ENCODE results near the gene KCNJ10. TPM values are rescaled to one million over a fixed set of nuclear protein-coding genes. Genes with fewer than 3 reads are reported as not detected.

Gene KCNJ10
- polyA plus RNA-seq, 1 donor (not counting 4 experiments of a cell fraction or from before 2014, with no cell fraction given), result not detected

GRCh38 chr1:159977364-159978106 is 92.4 kb downstream of the KCNJ10 start:
- no peak overlapping the region for H3K27ac ChIP-seq (ENCODE audit: control insufficient read depth, insufficient read depth, low read length)
- H3K4me2 ChIP-seq (ENCODE audit: control insufficient read depth, extremely low read depth, insufficient read depth, low read depth, low read length), result no peak overlapping the region
- dilution Hi-C loops (cut with MboI; ENCODE audit: extremely low pct_ligation_motif_present, low sequenced_read_pairs), result no loop called here
- no peak overlapping the region for H3K9ac ChIP-seq (ENCODE audit: control insufficient read depth, extremely low read depth, insufficient read depth, low read length)
- FAIRE-seq (no peak), DNase-seq (ENCODE audit: low read depth, low spot score) (no peak)
- H3K36me3 ChIP-seq (ENCODE audit: control insufficient read depth in 2 of 2, extremely low read depth in 1 of 2, insufficient read depth in 2 of 2, low read length in 2 of 2), result peaks cover 31 to 34% of the 10 kb centered on the region in 2 experiments
- H3K79me2 ChIP-seq (ENCODE audit: control insufficient read depth, insufficient read depth, low read length), result peaks cover 5% of the 10 kb centered on the region
- H3K4me1 ChIP-seq (ENCODE audit: control insufficient read depth, extremely low read depth, insufficient read depth, low read length), result no peaks in the 10 kb centered on the region
- no peak overlapping the region for H3K4me3 ChIP-seq (ENCODE audit: control insufficient read depth in 2 of 3, extremely low read depth in 1 of 3, insufficient read depth in 2 of 3, low read depth in 1 of 3, low read length in 3 of 3)
- no peak for TF ChIP-seq CTCF (optimal IDR thresholded peaks at IDR 0.05 in 1 of 3, IDR thresholded peaks at IDR 0.05 in 1 of 3, conservative IDR thresholded peaks at IDR 0.05 in 1 of 3; ENCODE audit: extremely low read depth in 1 of 3, insufficient read depth in 2 of 3, low read length in 3 of 3)
- no peak for TF ChIP-seq EZH2 (IDR thresholded peaks at IDR 0.05; ENCODE audit: low read length)
- H3K9me1 ChIP-seq (ENCODE audit: control insufficient read depth, extremely low read depth, insufficient read depth, low read length), result peaks cover 5% of the 10 kb centered on the region
- peaks cover 8% of the 10 kb centered on the region for H4K20me1 ChIP-seq (ENCODE audit: control insufficient read depth, extremely low read depth, insufficient read depth, low read length)
- no peak overlapping the region for H2AFZ ChIP-seq (ENCODE audit: control insufficient read depth, low read length)
- no peaks in the 10 kb centered on the region for H3K9me3 ChIP-seq (ENCODE audit: control insufficient read depth, low read depth, low read length)
- H3K27me3 ChIP-seq (ENCODE audit: control insufficient read depth, extremely low read depth, insufficient read depth, low read length), result no peaks in the 10 kb centered on the region

GRCh38 chr1:159974350-159974965 is 95.5 kb downstream of the KCNJ10 start:
- DNase-seq (ENCODE audit: low read depth, low spot score), result no peak

More at GRCh38 chr1:159974350-159974965, 95.5 kb downstream of the KCNJ10 start:
- no peaks in the 10 kb centered on the region for H3K4me1 ChIP-seq (ENCODE audit: control insufficient read depth, extremely low read depth, insufficient read depth, low read length)
- H3K9me1 ChIP-seq (ENCODE audit: control insufficient read depth, extremely low read depth, insufficient read depth, low read length), result peaks cover 5% of the 10 kb centered on the region
- no peak for FAIRE-seq
- H3K36me3 ChIP-seq (ENCODE audit: control insufficient read depth in 2 of 2, extremely low read depth in 1 of 2, insufficient read depth in 2 of 2, low read length in 2 of 2), result peaks cover 28 to 32% of the 10 kb centered on the region in 2 experiments
- TF ChIP-seq EZH2 (IDR thresholded peaks at IDR 0.05; ENCODE audit: low read length) (no peak), CTCF (optimal IDR thresholded peaks at IDR 0.05 in 1 of 3, IDR thresholded peaks at IDR 0.05 in 1 of 3, conservative IDR thresholded peaks at IDR 0.05 in 1 of 3; ENCODE audit: extremely low read depth in 1 of 3, insufficient read depth in 2 of 3, low read length in 3 of 3) (no peak)
- no peaks in the 10 kb centered on the region for H3K27me3 ChIP-seq (ENCODE audit: control insufficient read depth, extremely low read depth, insufficient read depth, low read length)
- H4K20me1 ChIP-seq (ENCODE audit: control insufficient read depth, extremely low read depth, insufficient read depth, low read length), result peaks cover 8% of the 10 kb centered on the region
- no peak overlapping the region for H2AFZ ChIP-seq (ENCODE audit: control insufficient read depth, low read length)
- peaks cover 21% of the 10 kb centered on the region for H3K79me2 ChIP-seq (ENCODE audit: control insufficient read depth, insufficient read depth, low read length)
- dilution Hi-C loops (cut with MboI; ENCODE audit: extremely low pct_ligation_motif_present, low sequenced_read_pairs), result no loop called here
- no peaks in the 10 kb centered on the region for H3K9me3 ChIP-seq (ENCODE audit: control insufficient read depth, low read depth, low read length)
- H3K9ac ChIP-seq (ENCODE audit: control insufficient read depth, extremely low read depth, insufficient read depth, low read length), result no peak overlapping the region
- no peak overlapping the region for H3K4me3 ChIP-seq (ENCODE audit: control insufficient read depth in 2 of 3, extremely low read depth in 1 of 3, insufficient read depth in 2 of 3, low read depth in 1 of 3, low read length in 3 of 3)
- no peak overlapping the region for H3K27ac ChIP-seq (ENCODE audit: control insufficient read depth, insufficient read depth, low read length)
- no peak overlapping the region for H3K4me2 ChIP-seq (ENCODE audit: control insufficient read depth, extremely low read depth, insufficient read depth, low read depth, low read length)

Measured in keratinocyte (primary cell).